Natural killer cell treated with Interleukin-12 subunit alpha and Interleukin-12 subunit beta and Interleukin-15 and Interleukin-18, amount 100 ng/mL, for 72 hours (primary cell): ENCODE results near the gene SLC16A10. TPM values are rescaled to one million over a fixed set of nuclear protein-coding genes. Genes with fewer than 3 reads are reported as not detected.

Source experiments
- ATAC-seq, 2 donors: fragments of 150-1000 bp; cut with Tn5 transposase in 1 of 2; sonication (Bioruptor Pico), chemical (Tn5 transposase) in 1 of 2; 2 replicates each; pipeline ENCODE4 v1.10.0; 2021
- DNase-seq: peaks from one replicate; pipeline ENCODE4 v3.0.0; 2022; ENCODE audit warnings: low spot score
- H3K27ac Mint-ChIP-seq, 2 donors: 1 replicate in 1 of 2; 2 replicates in 1 of 2; pipeline ENCODE4 v1.8.0; 2022; ENCODE audit warnings: mixed read lengths in 2 of 2, mild to moderate bottlenecking in 1 of 2, moderate library complexity in 1 of 2
- H3K27me3 Mint-ChIP-seq, 2 donors: 1 replicate in 1 of 2; 2 replicates in 1 of 2; pipeline ENCODE4 v1.8.0; 2022; ENCODE audit warnings: mixed read lengths in 2 of 2
- H3K36me3 Mint-ChIP-seq: one replicate; pipeline ENCODE4 v1.8.0; 2022; ENCODE audit warnings: mixed read lengths
- H3K4me1 Mint-ChIP-seq, 2 donors: 1 replicate in 1 of 2; 2 replicates in 1 of 2; pipeline ENCODE4 v1.8.0; 2022; ENCODE audit warnings: low read depth in 2 of 2, mixed read lengths in 2 of 2, mild to moderate bottlenecking in 1 of 2
- H3K4me3 Mint-ChIP-seq: one replicate; pipeline ENCODE4 v1.8.0; 2022; ENCODE audit warnings: mixed read lengths
- H3K9me3 Mint-ChIP-seq: 2 replicates; pipeline ENCODE4 v1.8.0; 2022; ENCODE audit warnings: mixed read lengths
- total RNA-seq, 2 donors: library from RNA; stranded (reverse); gene quantifications; one replicate each; pipeline ENCODE4 v1.2.3, GENCODE V29; 2022

Gene SLC16A10
- total RNA-seq, 2 donors from 2014 or later = 0.48 to 0.59 TPM

DNA sequence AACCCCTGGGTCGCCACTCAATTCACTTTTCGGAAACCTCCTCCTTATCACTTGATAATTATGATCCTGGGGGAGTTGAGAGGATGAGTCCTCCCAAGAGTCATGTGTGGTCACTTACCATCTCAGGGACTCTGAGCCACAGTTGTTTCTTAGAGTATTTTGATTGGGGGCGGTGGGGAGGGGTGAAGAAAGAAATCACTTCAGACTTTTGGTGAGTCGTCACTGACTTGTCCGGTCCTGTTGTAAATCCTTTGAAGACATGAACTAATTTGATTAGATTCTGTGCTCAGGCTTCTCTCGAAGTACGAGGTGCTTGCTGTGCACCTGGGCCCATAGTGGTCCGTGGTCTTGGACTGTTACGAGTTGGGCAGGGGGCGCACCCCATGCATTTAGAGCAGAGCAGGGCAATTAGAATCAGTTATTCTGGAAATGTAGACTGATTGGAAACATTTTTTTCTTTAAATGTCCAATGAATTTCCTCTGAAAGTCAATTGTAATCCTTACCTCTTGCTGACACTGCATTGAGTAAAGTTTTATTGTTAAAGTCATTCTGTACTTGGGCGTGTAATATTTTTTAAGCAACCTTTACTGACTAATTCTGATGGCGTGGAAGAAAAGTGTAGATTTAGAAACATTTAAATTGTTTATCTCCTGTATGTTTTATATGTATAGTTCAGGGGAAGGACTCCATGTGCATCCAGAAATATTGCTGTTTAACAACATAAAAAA, 173.4 kb downstream of the SLC16A10 start:
- peak overlapping the region; percentile 72 to 74 for H3K27ac Mint-ChIP-seq
- H3K4me3 Mint-ChIP-seq = peak overlapping the region; percentile 83
- DNase-seq (no peak), ATAC-seq (no peak)
- H3K27me3 Mint-ChIP-seq = no peaks in the 10 kb centered on the region
- no peaks in the 10 kb centered on the region for H3K9me3 Mint-ChIP-seq
- peaks cover 5% of the 10 kb centered on the region for H3K36me3 Mint-ChIP-seq
- H3K4me1 Mint-ChIP-seq = peaks cover 12 to 23% of the 10 kb centered on the region in 2 donors

DNA sequence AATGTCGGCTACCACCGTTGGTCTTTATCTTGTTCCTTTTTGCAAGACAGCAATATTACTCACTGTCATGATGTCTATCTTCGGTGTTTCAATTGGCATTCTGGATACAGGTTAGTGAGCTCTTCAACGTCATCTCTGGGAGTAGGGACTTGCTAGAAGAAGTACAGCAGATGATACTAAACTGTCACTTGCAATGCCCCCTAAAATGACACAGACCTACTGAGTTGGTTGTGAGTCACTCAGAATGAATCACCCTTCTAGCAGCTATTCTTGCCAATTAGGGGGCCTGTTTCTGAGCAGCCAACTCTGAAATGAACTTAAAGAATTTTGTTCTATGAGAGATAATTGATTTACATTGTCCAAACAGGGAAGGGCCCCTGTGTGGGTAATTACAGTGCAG, 176.5 kb downstream of the SLC16A10 start:
- Mint-ChIP-seq H3K9me3 (no peaks in the 10 kb centered on the region), H3K27me3 (no peaks in the 10 kb centered on the region), H3K4me3 (no peak overlapping the region), H3K27ac (peak overlapping the region in 1 of 2 donors; percentile 20), H3K36me3 (peaks cover 26% of the 10 kb centered on the region), H3K4me1 (peaks cover 12 to 28% of the 10 kb centered on the region in 2 donors)
- no peak for ATAC-seq
- no peak for DNase-seq

DNA sequence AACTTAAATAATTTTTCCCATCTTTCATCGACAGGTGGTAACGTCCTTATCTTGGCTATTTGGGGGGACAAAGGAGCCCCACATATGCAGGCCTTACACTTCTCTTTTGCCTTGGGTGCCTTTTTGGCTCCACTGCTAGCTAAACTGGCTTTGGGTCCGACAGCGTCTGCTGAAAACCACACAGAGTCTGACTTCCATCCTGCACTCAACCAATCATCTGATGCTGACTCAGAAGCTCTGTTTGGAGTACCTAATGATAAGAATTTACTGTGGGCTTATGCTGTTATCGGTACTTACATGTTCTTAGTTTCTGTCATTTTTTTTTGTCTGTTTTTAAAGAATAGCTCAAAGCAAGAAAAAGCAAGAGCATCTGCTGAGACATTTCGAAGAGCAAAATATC, 178.5 kb downstream of the SLC16A10 start:
- Mint-ChIP-seq H3K27me3 (no peaks in the 10 kb centered on the region), H3K36me3 (peaks cover 26% of the 10 kb centered on the region), H3K4me1 (peaks cover 10 to 16% of the 10 kb centered on the region in 2 donors), H3K4me3 (no peak overlapping the region), H3K27ac (no peak overlapping the region), H3K9me3 (no peaks in the 10 kb centered on the region)
- ATAC-seq (no peak), DNase-seq (no peak)

DNA sequence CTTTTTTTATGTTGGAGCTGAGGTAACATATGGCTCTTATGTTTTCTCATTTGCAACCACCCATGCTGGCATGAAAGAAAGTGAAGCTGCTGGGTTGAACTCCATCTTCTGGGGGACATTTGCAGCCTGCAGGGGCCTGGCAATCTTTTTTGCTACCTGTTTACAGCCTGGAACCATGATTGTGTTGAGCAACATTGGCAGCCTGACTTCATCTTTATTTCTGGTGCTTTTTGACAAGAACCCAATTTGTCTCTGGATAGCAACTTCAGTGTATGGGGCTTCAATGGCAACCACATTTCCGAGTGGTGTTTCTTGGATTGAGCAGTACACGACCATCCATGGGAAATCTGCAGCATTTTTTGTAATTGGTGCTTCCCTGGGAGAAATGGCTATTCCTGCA, 179.0 kb downstream of the SLC16A10 start:
- H3K27ac Mint-ChIP-seq = no peak overlapping the region
- peaks cover 26% of the 10 kb centered on the region for H3K36me3 Mint-ChIP-seq
- no peak for DNase-seq
- no peaks in the 10 kb centered on the region for H3K27me3 Mint-ChIP-seq
- peaks cover 10 to 15% of the 10 kb centered on the region in 2 donors for H3K4me1 Mint-ChIP-seq
- no peaks in the 10 kb centered on the region for H3K9me3 Mint-ChIP-seq
- H3K4me3 Mint-ChIP-seq = no peak overlapping the region
- ATAC-seq = no peak

DNA sequence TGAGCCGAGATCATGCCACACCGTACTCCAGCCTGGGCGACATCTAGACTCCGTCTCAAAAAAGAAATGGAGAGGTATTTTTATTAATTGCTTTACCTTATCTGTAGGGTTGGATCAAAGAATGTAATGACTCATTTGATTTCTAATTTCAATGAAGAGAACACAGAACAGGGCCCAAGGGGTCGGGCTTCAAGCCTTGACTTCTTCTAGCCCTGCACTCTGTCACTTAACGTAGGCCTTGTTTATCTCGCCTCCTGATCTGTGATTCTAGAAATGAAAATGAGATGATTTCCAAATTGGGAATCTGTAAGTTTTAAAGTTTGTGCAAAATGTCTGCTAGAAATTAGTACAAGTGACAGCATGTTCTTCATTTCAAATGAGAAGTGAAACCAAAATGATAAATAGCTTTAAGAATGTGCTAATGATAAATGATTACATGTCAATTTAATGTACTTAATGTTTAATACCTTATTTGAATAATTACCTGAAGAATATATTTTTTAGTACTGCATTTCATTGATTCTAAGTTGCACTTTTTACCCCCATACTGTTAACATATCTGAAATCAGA, 180.5 kb downstream of the SLC16A10 start:
- Mint-ChIP-seq H3K9me3 (no peaks in the 10 kb centered on the region), H3K36me3 (peaks cover 26% of the 10 kb centered on the region), H3K4me3 (no peak overlapping the region), H3K4me1 (peaks cover 10 to 15% of the 10 kb centered on the region in 2 donors), H3K27ac (no peak overlapping the region), H3K27me3 (no peaks in the 10 kb centered on the region)
- no peak for DNase-seq
- no peak for ATAC-seq

DNA sequence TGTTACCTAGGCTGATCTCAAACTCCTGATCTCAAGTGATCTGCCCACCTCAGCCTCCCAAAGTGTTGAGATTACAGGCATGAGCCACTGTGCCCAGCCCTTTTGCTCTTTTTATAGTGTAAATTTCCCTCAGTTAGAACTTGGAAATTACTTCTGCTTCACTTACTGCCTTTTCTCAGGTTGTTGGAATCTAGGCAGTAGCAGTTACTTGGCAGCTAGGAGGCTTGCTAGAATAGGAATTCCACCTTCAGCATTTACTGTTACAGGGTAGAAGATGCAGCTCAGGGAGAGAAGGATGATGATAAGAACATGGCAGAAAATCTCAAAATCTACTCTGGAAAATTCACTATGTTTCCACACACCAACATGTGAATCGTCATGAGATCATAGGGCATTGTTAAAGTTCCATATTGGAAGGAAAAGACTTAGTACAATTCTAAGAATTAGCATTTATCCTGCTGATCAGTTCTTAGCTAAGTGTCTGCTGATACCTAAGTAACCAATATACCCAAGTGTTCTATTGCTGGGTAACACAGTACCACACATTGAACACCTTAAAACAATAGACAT, 182.2 kb downstream of the SLC16A10 start:
- Mint-ChIP-seq H3K4me3 (no peak overlapping the region), H3K4me1 (peaks cover 4 to 10% of the 10 kb centered on the region in 2 donors), H3K27me3 (no peaks in the 10 kb centered on the region), H3K27ac (no peak overlapping the region), H3K36me3 (peaks cover 34% of the 10 kb centered on the region), H3K9me3 (peaks cover 5% of the 10 kb centered on the region)
- no peak for ATAC-seq
- no peak for DNase-seq

DNA sequence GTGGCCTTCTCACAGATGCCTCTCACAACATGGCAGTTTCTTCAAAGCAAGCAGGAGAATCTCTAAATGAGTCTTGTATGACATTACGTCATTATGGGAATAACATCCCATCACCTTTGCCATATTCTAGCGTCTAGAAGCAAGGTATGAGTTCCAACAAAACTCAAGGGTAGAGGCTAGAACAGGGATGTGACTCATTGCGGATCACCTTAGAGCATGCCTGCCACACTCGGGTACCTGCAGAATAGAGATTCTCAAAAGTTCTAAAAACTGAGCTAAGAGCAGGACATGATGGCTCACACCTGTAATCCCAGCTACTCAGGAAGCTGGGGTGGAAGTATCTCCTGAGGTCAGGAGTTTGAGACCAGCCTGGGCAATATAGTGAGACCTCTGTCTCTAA, 182.8 kb downstream of the SLC16A10 start:
- Mint-ChIP-seq H3K4me1 (peaks cover 4 to 10% of the 10 kb centered on the region in 2 donors), H3K4me3 (no peak overlapping the region), H3K27me3 (no peaks in the 10 kb centered on the region), H3K27ac (no peak overlapping the region), H3K36me3 (peaks cover 41% of the 10 kb centered on the region), H3K9me3 (peaks cover 8% of the 10 kb centered on the region)
- ATAC-seq = no peak
- no peak for DNase-seq

DNA sequence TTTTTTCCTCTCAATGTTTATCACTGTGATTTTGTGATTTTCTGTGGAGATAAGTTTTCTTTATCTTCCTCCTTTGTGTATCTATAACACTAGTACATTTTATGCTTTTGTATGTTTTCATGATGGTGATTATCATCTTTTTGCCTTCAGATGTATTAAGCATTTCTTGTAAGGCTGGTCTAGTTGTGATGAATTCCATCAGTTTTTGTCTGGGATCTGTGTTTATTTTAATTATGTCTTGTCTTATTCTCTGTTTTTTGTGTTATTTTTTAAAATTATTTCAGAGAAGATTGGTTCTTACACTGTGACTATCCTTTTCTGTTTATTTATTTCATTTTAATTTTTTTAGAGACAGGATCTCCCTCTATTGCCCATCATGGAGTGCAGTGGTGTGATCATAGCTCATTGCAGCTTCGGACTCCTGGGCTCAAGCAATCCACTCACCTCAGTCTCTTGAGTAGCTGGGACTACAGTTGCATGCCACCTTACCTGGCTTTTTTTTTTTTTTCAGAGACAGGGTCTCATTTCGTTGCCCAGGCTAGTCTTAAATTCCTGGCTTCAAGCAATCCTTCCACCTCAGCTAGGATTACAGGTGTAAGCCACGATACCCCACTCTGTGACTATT, 187.4 kb downstream of the SLC16A10 start:
- H3K4me3 Mint-ChIP-seq = no peak overlapping the region
- DNase-seq (no peak), ATAC-seq (no peak)
- H3K27ac Mint-ChIP-seq = no peak overlapping the region
- H3K4me1 Mint-ChIP-seq = peaks cover 0 to 3% of the 10 kb centered on the region in 2 donors
- no peaks in the 10 kb centered on the region for H3K27me3 Mint-ChIP-seq
- peaks cover 54% of the 10 kb centered on the region for H3K36me3 Mint-ChIP-seq
- peaks cover 9% of the 10 kb centered on the region for H3K9me3 Mint-ChIP-seq

DNA sequence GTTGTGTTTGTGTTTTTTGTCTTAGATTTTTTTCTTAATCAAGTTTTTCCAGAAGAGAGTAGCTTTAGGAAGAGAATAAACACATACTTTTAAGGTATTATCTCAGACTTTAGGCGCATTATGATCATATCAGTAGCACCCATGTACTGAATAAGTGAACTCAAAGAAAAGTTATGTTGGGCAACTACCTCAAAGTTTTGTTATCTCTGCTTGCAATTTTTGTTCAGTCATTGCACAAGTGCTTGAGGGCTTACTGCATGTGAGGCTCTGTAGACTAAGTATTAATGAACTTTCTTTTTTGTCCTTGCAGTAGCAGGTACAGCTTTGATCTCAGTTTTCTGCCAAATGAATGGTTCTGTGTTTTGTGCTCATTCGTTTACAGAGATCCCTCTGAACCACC, 189.0 kb downstream of the SLC16A10 start:
- H3K4me3 Mint-ChIP-seq = no peak overlapping the region

DNA sequence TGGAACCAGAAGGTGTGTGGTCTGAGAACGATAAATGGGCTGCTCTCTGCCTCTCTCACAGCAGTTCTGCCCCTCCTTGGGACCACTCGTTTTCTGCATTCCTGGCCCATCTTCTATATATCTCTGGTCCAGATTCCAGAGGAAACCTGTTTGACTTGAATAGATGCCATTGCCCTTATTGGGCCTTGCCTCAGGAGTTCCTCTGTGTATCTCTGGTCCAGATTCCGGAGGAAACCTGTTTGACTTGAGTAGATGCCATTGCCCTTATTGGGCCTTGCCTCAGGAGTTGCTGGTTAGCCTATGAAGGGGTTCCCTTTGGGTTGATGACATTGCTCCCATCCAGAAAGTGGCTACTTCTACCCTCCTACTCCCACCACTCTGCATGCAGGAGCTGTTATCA, 189.4 kb downstream of the SLC16A10 start:
- Mint-ChIP-seq H3K27ac (no peak overlapping the region), H3K4me3 (no peak overlapping the region)

More for the DNA sequence above, 189.0 kb downstream of the SLC16A10 start:
- H3K36me3 Mint-ChIP-seq = peaks cover 61% of the 10 kb centered on the region
- H3K27me3 Mint-ChIP-seq = no peaks in the 10 kb centered on the region
- peaks cover 3 to 6% of the 10 kb centered on the region in 2 donors for H3K4me1 Mint-ChIP-seq
- peak overlapping the region in 1 of 2 donors; percentile 24 for H3K27ac Mint-ChIP-seq
- H3K9me3 Mint-ChIP-seq = peaks cover 9% of the 10 kb centered on the region
- ATAC-seq (no peak), DNase-seq (no peak)

DNA sequence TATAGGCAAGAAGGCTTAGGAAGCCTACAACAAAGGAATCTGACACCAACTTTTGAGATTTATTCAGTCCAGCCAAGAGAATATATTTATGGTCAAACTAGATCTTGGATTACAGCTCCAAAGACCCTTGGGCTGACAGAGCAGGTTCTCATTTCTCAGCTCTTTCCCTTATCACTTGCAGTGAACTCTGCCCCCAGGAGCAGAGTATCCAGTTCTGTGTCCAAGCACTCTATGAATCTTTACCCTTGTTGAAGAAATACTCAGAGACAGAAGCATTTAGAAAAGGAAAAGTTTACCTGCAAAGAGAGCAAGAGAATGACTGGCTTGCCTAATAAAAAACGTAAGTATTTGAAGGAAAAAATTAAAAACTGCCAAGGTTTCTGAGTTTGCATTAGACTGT, 190.5 kb downstream of the SLC16A10 start:
- Mint-ChIP-seq H3K27ac (no peak overlapping the region), H3K27me3 (no peaks in the 10 kb centered on the region), H3K4me3 (no peak overlapping the region), H3K9me3 (peaks cover 9% of the 10 kb centered on the region), H3K36me3 (peaks cover 61% of the 10 kb centered on the region), H3K4me1 (peaks cover 3 to 6% of the 10 kb centered on the region in 2 donors)
- no peak for ATAC-seq
- DNase-seq = no peak

More for the DNA sequence above, 189.4 kb downstream of the SLC16A10 start:
- DNase-seq = no peak
- Mint-ChIP-seq H3K9me3 (peaks cover 9% of the 10 kb centered on the region), H3K27me3 (no peaks in the 10 kb centered on the region), H3K36me3 (peaks cover 61% of the 10 kb centered on the region), H3K4me1 (peaks cover 3 to 6% of the 10 kb centered on the region in 2 donors)
- no peak for ATAC-seq

DNA sequence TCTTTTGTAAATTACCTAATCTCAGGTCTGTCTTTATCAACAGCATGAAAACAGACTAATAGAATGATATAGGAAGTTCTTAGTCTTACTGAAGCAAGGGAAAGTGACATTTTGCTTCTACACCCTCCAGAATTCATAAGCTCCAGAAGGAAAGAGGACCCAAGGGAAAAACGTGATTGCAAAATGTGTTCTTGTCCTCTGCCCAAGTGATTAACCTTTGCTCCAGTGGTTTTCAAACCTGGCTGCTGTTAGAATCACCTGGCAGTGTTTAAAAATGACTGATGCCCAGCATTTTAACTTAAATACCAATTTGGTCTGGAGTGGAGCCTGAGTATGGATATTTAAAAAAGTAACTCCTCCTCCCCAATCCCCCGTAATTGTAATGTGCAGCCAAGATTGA, 191.4 kb downstream of the SLC16A10 start:
- Mint-ChIP-seq H3K9me3 (peaks cover 9% of the 10 kb centered on the region), H3K4me1 (peaks cover 3 to 6% of the 10 kb centered on the region in 2 donors), H3K4me3 (no peak overlapping the region), H3K36me3 (peaks cover 55% of the 10 kb centered on the region), H3K27me3 (no peaks in the 10 kb centered on the region), H3K27ac (no peak overlapping the region)
- DNase-seq = no peak
- ATAC-seq = no peak

DNA sequence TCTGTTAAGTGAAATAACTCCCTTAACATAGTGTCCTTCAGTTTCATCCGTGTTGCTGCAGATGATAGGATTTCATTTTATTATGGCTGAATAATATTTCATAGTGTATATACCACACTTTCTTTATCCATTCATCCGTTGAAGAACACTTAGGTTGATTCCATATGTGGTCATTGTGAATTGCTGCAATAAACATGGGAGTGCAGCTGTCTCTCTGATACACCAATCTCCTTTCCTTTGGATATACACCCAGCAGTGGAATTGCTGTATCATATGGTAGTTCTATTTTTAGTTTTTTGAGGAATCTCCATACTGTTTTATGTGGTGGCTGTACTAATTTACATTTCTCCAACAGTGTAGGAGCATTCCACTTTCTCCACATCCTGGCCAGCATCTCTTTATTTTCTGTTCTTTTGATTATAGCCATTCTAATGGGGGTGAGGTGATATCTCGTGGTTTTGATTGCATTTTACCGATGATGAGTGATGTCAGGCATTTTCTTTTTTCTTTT, 193.2 kb downstream of the SLC16A10 start:
- Mint-ChIP-seq H3K9me3 (no peaks in the 10 kb centered on the region), H3K27ac (no peak overlapping the region), H3K27me3 (no peaks in the 10 kb centered on the region), H3K4me1 (peaks cover 3 to 6% of the 10 kb centered on the region in 2 donors), H3K36me3 (peaks cover 38% of the 10 kb centered on the region), H3K4me3 (no peak overlapping the region)
- DNase-seq (no peak), ATAC-seq (no peak)
